GM19395 (cell line): Measurements from ENCODE around the gene UBTD2.
A peak's percentile ranks its signal among the peaks of the same experiment; 100 is the strongest.
"Not testable (repeated sequence)": the region's sequence is repeated elsewhere in the genome, so short reads cannot be mapped to it uniquely, and the experiment has no call there.

Source experiments
- ATAC-seq: cut with Tn5 transposase; IDR thresholded peaks from one replicate; pipeline ENCODE4 v1.9.1; 2021; ENCODE audit warnings: mild to moderate bottlenecking, moderate library complexity; ENCODE audit not compliant: unreplicated experiment

UBTD2 gene, protein sequence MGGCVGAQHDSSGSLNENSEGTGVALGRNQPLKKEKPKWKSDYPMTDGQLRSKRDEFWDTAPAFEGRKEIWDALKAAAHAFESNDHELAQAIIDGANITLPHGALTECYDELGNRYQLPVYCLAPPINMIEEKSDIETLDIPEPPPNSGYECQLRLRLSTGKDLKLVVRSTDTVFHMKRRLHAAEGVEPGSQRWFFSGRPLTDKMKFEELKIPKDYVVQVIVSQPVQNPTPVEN

DNA sequence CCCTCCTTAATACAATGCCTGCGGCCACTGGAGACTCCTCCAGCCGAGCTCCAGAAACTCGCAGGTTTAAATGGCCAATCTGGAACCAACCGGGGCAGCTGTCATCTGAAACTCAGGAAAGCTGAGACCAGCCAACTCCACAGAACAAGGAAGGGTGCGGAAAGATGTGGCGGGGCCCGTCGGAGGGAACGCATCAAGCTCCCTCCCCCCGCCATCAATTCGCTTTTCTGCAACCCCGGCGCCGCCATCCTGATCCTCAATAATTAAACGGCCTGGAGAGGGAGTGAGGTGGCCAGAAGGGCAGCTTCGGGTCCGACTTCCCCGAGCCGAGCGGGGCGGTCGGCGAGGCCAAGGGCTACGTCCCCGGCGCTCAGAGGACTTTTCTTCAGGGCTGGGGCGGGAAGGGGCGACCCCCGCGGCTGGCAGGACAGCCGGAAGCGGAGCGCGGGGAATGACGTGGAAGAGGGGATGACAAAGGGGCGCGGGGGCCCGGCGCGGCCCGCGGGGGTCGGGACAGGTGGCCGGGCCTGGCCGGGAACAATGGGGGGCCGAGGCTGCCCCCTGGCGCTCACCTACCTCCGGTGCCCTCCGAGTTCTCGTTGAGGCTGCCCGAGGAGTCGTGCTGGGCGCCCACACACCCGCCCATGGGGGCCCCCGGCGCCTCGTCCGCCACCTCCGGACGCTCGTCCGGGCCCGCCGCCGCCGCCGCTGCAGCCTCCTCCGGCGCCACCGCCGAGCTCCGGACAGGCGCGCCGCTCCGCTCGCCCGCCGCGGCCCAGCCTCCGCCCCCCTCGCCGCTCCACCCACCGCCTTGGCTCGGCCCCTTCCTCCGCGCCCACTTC, at the start of gene UBTD2:
Gene UBTD2, minus strand, starts transcription at position 745 of the 842 bp plus-strand sequence. Its CDS starts 99 bp downstream, at position 646.
- ATAC-seq, result peak; percentile 91

DNA sequence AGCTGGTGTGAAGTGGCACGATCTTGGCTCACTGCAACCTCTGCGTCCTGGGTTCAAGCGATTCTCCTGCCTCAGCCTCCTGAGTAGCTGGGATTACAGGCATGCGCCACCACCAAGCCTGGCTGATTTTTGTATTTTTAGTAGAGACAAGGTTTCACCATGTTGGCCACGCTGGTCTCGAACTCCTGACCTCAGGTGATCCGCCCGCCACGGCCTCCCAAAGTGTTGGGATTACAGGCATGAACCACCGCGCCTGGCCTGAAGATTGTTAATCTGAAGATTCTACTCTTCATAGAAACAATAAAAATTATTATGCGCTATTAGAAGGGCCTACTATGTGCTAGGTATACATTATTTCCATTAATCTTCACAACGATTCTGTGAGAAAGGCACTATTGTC, 43.3 kb upstream of the UBTD2 start:
- ATAC-seq, result not testable (repeated sequence)

DNA sequence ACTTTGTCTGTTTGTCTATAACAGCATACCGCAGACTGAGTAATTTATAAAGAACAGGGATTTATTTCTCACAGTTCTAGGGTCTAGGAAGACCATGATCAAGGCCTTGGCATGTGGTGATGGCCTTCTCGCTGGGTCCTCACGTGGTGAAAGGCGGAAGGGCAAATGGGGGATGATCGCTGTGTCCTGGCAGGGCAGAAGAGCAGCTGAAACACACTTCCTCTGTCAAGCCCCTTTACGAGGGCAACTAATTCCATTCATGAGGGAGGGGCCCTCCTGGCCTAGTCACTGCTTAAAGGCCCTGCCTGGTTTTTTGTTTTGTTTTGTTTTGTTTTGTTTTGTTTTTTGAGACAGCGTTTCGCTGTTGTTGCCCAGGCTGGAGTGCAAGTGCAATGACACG, 41.9 kb upstream of the UBTD2 start:
- ATAC-seq, result no peak

DNA sequence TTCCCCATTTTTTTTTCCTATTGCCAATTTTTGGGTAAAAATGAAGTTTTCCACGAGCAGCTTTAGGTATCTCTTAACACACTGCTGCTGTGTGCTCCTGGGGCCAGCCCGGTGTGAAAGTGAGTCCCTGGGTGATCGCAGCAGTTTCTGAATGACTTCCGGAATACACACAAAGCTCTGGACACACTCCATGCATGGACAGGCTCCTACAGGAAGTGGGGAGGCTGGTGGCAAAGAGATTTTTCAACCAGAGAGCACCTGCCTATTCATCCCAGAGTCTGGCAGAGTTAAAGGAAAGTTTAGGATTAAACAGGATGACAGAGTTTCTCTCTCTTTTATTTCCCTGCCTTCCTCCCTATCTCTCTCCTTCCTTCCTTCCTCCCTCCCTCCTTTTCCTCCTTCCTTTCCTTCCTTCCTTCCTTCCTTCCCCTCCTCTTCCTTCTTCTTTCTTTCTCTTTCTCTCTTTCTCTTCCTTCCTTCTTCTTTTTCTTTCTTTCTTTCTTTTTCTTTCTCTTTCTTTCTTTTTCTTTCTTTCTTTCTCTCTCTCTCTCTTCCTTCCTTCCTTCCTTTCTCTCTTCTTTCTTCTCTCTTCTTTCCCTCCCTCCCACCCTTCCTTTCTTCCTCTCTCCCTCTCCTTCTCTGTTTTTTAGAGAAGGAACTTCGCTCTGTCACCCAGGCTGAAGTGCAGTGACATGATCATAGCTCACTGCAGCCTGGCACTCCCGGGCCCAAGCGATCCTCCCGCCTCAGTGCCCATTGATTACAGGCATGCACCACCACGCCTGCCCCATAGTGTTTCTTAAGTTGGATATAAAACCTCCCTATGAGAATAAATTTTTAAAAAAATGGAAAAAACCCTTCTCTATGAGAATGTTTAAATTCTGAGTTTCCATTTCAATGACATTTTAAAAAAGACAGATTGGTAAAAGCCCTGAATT, 38.7 kb upstream of the UBTD2 start:
- peak; percentile 62 for ATAC-seq

DNA sequence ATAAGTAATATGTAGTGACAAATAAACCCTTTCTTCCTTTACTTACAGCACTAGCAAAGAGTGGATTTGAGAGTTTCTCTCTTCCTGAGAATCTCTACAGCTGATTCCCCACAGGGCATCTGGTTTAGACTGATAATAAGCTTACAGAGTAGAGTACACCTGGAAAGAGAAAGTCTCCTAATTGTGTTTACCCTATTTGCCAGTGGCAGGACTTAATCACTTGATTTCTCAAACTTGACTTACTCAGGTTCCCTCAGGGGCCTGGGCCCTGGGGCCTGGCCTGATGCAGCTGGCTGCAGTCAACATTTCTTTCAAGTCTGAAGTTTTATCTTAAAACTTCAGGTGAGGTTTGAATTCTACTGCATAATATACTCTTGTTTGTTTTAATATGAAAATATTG, 38.0 kb upstream of the UBTD2 start:
- no peak for ATAC-seq

DNA sequence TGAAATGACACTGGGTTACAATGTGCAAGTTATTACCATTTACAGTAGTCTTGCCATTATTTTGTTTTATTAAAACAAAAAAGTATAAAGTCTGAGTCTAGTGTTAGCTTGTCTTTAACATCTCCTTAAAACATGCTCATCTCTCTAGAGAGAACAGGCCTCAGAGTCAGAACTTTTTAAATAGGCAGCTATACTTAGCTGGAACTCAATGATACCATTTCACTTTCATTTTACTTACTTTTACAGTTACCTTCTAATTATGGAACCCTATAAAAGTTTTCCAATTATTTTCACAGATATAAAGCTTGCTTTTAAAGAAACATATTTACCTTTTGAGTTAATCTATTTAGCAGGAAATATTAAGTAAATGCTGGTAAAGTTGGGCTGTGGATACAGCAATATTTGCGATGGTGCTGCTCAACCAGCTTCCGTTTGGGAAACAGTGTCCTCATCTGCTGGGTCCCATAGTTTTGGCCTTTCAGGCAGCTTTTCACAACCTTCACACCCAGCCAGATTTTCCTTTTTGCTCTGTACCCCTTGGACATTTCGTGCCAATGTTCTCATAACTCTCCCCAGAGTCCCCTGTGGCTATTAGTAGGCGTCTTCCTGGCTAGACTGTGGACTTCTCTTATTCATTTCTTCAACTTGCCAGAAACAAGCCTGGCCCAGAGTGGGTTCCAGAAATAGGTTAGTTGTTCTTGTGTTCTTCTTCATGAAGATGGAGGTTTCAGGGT, 36.3 kb upstream of the UBTD2 start:
- peak; percentile 56 for ATAC-seq

DNA sequence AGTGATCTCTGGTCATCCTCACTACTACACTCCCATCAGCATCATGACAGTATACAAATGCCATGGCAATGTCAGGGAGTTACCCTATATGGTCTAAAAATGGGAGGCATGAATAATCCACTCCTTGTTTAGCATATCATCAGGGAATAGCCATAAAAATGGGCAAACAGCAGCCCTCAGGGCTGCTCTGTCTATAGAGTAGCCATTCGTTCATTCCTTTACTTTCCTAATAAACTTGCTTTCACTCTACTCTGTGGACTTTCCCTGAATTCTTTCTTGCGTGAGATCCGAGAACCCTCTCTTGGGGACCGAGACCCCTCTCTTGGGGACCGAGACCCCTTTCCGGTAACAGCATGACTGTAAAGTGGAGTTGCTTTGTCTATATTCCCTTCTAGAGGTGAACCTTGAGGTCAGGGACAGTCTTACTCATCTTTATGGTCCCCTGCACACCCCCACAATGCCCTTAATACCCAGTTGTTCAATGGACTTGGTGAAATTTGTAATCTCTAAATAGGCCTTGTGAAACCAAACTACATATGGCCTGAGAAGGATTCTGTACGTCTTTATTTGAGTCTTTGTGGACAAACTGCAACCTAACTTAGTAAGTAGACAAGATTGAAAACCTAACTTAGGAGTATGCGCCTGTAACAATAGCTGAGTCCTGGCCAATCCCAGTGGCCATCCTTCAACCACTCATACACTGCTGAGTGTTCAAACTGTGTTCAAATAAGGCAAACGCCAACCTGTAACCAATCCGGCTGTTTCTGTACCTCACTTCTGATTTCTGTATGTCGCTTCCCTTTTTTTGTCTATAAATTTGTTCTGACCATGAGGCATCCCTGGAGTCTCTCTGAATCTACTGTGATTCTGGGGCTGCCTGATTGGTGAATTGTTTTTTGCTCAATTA, 32.3 kb upstream of the UBTD2 start:
- ATAC-seq, result no peak

DNA sequence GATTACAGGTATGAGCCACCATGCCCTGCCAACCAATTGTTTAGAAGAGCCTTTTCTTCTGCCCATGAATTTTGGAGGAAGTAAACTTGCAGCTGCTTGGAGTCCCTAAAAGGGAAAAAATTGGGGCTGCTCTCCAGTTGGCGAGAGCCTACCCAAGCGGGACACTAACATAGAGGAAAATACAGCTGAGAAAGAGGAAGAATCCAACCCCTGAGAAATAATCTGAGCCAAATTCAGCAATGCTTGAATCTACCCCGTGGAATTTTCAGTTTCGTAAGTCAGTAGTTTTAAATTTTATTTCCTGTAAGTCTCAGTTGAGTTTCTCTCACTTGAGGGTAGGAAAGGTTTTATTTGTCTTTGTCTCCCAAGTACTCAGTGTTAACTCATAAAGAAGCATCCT, 30.4 kb upstream of the UBTD2 start:
- ATAC-seq, result no peak

DNA sequence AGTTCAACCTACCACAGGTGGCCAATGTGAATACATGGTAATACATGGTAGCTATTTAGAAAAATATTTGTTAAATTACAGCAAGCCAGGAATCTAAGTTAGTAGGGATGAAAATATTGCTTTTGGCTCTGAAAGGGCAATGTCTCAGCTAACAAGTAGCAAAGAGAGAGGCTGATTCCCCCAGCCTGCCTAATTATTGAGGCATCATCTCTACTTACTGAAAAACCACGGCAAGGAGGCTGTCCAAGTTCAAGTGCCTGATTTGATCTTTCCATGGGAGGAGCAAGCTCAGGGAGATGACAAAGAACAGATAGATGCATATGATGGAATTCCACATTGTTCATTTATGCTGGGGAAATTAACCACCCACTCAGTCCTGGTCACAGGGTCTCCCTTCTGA, 28.7 kb upstream of the UBTD2 start:
- no peak for ATAC-seq

DNA sequence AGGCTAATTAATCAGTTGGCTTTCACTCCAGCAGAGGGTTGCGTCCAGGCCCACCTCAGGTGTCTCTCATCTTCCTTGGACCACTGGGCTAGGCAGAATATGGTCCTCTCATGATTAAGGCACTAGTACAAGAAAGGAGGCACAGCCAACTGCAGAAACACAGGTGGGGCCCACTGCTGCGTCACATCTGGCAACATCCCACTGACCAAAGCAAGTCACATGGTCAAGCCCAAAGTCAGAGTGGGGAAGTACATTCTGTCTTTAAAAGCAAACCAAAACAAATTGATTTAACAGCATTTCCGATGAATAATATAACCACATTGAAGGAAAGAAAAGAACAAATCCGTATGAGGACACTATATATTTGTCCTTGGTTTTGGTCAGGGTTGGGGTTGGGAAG, 28.0 kb upstream of the UBTD2 start:
- ATAC-seq, result no peak

DNA sequence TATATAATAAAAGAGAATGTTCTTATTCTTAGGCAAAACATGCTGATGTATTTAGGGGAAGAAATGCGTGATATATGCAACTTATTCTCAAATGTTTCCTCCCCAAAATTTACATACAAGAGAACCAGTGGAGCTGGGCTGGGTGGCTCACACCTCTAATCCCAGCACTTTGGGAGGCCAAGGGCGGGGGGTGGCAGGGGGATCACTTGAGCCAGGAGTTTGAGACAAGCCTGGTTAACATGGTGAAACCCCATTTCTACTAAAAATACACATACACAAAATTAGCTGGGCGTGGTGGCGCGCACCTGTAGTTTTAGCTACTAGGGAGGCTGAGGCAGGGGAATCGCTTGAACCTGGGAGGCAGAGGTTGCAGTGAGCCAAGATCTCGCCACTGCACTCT, 27.5 kb upstream of the UBTD2 start:
- no peak for ATAC-seq

DNA sequence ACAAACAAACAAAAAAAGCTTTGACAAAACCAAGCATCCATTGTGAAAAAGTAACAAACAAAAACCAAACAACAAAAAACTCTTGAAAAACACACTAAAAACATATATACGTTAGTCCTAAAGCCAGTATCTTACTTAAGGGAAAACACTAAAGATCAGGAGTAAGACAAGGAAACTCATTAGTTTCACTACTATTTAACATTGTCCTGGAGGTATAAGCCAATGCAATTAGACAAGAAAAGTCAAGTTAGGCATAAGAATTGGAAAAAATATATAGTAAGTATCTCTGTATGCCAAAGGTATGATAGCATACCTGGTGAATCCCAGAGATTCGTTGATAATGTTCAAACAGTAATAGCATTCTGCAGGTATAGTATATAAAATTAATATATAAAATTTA, 21.8 kb upstream of the UBTD2 start:
- ATAC-seq, result no peak

DNA sequence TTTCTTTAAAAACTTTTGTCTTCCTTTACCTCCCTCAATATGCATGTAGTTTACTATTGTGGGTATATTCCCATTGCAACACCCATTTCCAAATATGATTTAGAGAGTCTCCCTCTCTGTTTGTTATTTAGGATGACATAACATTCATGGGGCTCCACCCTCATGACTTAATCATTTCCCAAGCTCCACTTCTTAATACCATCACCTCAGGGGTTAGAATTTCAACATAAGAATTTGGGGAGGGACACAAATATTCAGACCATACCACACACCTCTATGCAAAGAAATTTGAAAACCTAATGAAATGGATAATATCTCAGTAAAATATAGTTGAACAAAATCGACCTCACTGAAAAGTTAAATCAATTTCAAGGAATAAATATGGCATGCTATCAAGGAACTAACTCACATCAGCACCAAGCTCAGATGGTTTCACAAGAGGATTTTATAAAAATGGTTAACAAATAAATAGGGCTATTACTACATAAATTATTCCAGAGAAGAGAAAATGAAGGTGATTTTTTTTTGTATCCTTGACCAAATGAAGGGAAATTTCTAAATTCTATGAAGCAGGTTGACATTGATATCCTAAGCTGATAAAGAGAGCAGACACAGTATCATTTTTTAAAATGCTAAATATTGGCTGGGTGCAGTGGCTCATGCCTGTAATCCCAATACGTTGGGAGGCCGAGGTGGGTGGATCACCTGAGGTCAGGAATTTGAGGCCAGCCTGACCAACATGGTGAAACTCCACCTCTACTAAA, 20.2 kb upstream of the UBTD2 start:
- no peak for ATAC-seq

DNA sequence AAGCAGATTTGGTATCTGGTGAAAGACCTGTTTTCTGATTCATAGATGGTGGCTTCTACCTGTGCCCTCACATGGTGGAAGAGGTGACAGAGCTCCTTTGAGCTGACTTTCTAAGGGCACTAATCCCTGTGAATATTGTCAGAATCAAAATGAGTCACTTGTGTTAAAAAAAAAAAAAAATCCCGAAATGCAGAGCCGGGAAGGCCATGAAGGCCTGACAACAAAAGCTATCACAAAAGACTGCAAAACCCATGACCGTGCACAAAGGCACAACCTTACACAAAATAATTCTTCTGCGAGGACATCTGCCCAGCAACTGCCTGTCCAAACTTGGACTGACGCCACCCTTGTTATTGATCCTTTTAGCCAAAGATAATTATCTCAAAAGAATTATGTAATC, 19.6 kb upstream of the UBTD2 start:
- no peak for ATAC-seq

DNA sequence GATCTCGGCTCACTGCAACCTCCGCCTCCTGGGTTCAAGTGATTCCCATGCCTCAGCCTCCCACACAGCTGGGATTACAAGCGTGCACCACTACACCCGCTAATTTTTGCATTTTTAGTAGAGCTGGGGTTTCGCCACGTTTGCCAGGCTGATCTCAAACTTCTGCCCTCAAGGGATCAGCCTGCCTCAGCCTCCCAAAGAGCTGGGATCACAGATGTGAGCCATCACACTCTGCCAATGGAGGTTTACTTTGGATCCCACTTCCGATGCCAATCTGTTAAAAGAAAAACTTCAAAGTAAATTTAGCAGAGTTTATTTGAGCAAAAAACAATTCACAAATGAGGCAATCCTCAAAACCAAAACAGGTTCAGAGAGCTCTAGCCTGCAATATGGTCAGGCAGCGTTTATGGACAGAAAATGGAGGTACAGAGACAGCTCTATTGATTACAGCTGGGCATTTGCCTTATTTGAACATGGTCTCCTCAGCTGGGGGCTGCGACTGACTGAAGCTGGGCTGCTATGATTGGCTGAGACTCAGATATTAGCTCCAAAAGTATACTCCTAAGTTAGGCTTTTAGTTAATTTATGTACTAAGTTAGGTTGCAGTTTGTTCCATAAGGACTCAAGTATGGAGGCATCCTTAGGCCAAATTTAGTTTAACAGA, 18.6 kb upstream of the UBTD2 start:
- ATAC-seq, result no peak

DNA sequence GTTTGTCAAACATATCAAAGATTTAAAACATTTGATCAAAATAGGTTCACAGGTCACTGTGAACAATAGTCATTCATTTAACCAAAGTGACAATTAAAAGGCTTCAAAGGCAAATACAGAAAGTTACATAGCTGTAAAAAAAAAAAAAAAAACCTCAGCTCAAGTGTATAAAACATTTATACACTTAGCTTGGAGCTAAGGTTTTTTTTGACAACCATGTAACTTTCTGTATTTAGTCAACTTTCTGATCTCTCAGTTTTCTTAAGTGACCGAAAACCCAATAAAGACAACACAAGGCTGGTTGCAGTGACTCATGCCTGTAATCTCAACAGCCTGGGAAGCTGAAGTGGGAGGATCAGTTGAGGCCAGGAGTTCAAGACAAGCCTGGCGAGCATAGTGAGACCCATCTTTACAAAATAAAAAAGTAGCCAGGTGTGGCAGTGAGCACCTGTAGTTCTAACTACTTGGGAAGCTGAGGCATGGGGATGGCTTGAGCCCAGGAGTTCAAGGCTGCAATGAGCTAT, 16.4 kb upstream of the UBTD2 start:
- ATAC-seq, result no peak

DNA sequence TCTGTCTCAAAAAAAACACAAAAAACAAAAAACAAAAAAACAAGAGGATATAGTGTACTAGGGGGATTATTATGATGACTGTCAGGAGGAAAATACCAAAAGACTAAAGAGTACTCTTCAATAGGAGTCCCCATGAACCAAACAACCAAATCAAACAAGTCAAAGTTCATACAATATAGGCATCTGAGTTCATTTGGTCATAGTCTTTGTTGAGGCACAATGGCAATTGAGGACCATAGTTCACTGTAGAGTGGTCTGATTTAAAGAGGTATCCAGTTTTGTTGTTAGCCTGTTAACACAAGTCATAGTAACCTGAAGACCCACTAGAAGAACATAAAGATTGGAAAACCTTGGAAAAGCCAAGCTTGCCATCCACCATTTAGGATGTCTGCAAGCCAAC, 11.3 kb upstream of the UBTD2 start:
- no peak for ATAC-seq

DNA sequence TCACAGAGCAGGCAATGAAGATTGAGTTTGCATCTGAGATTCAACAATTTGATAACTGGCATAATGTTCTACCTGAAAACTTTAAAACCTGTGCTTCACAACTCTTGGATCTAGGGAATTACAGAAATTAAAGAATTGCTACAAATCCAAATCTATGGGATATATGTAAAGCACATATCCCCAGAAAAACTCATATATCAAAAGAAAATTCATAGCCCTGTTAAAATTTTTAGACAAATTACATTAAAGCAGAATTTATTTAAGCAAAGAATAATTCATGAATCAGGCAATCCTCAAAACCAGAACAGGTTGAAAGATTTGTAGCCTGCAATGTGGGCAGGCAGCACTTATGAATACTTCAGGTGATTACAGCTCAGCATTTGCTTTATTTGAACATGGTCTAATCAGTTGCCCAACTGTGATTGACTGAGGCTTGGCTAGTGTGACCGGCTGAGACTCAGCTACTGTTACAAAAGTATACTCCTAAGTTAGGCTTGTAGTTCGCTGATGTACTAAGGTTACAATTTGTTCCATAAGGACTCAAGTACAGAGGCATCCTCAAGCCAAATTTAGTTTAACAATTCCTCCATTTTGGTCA, 10.3 kb upstream of the UBTD2 start:
- no peak for ATAC-seq
